ENCODE data around the gene EIF4G3. TPM values are rescaled to one million over a fixed set of nuclear protein-coding genes. Genes with fewer than 3 reads are reported as not detected.

Gene EIF4G3
- total RNA-seq, 1 experiment from 2014 or later = 87.6 TPM

DNA sequence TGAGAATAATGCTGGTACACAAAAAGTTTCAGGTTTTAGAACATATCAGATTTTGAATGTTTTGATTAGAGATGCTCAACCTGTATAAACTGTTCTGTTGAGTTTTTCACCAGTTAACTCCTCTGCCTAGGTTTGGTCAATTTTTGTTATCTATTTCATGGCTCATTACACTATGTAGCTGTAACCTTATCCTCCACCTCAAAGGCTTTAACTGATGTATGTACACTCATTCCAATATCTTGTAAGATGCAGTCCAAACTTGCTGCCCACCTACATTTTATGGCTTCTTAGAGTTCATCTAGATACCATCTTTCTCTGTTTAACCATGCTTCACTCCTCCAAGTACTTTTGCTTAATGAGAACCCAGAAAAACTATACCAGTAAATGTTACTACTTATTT, 107.8 kb downstream of the EIF4G3 start:
- Mint-ChIP-seq H3K9me3 (ENCODE audit: unreplicated experiment) (no peaks in the 10 kb centered on the region), H3K4me3 (ENCODE audit: unreplicated experiment) (no peak overlapping the region), H3K36me3 (ENCODE audit: insufficient read depth, unreplicated experiment) (peaks cover 11% of the 10 kb centered on the region), H3K27me3 (ENCODE audit: insufficient read depth, unreplicated experiment) (no peaks in the 10 kb centered on the region), H3K4me1 (ENCODE audit: insufficient read depth, unreplicated experiment) (no peaks in the 10 kb centered on the region), H3K27ac (ENCODE audit: low read depth, unreplicated experiment) (no peak overlapping the region)
- ChIA-PET POLR2A (interaction anchor here (0.6 to 1.2 kb wide), 2 partner anchors 19 to 182 kb away, joined by 3 read pairs; no protein-coding TSS in a partner anchor), CTCF (interaction anchor here (0.6 kb wide), 1 partner anchor 11 kb away, joined by 3 read pairs; no protein-coding TSS in a partner anchor)
- intact Hi-C loops (cut with micrococcal nuclease) = no loop called here
- TF ChIP-seq, protein P1, sequence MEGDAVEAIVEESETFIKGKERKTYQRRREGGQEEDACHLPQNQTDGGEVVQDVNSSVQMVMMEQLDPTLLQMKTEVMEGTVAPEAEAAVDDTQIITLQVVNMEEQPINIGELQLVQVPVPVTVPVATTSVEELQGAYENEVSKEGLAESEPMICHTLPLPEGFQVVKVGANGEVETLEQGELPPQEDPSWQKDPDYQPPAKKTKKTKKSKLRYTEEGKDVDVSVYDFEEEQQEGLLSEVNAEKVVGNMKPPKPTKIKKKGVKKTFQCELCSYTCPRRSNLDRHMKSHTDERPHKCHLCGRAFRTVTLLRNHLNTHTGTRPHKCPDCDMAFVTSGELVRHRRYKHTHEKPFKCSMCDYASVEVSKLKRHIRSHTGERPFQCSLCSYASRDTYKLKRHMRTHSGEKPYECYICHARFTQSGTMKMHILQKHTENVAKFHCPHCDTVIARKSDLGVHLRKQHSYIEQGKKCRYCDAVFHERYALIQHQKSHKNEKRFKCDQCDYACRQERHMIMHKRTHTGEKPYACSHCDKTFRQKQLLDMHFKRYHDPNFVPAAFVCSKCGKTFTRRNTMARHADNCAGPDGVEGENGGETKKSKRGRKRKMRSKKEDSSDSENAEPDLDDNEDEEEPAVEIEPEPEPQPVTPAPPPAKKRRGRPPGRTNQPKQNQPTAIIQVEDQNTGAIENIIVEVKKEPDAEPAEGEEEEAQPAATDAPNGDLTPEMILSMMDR (IDR thresholded peaks at IDR 0.05; ENCODE audit: unreplicated experiment) = no peak
- no peak for DNase-seq (ENCODE audit: unreplicated experiment)
- no TSS peak for BruUV-seq (replicated peaks)

DNA sequence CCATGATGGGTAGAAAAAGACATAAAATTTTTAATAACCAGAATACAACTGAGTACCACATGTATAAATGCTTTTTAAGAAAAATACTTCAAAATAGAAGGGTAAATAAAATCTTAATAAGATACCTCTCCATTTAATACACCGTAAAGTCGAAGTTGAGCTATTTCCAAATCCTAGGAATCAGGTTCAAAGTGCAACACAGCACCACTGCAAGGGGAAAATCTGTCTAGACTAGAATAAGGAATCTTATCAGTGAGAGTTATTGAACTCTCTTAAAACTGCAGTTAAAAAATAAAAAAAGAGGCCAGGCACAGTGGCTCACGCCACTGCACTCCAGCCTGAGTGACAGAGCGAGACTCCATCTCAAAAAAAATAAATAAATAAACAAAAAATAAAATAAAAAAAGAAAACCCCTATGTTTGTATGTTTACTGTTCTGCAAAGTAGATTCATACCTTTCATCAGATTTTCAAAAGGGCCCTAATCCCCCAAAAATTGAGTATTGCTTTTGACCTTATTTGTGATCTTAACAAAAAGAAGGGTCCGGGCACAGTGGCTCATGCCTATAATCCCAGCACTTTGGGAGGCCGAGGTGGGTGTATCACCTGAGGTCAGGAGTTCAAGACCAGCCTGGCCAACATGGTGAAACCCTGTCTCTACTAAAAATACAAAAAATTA, 109.0 kb downstream of the EIF4G3 start:
- Mint-ChIP-seq H3K4me1 (ENCODE audit: insufficient read depth, unreplicated experiment) (no peaks in the 10 kb centered on the region), H3K36me3 (ENCODE audit: insufficient read depth, unreplicated experiment) (peaks cover 11% of the 10 kb centered on the region), H3K9me3 (ENCODE audit: unreplicated experiment) (no peaks in the 10 kb centered on the region), H3K27me3 (ENCODE audit: insufficient read depth, unreplicated experiment) (no peaks in the 10 kb centered on the region), H3K4me3 (ENCODE audit: unreplicated experiment) (no peak overlapping the region), H3K27ac (ENCODE audit: low read depth, unreplicated experiment) (no peak overlapping the region)
- intact Hi-C loops (cut with micrococcal nuclease) = no loop called here
- ChIA-PET POLR2A (no interaction called here), CTCF (no interaction called here)
- no peak for DNase-seq (ENCODE audit: unreplicated experiment)
- TF ChIP-seq, protein P1 (IDR thresholded peaks at IDR 0.05; ENCODE audit: unreplicated experiment) = no peak
- no TSS peak for BruUV-seq (replicated peaks)

DNA sequence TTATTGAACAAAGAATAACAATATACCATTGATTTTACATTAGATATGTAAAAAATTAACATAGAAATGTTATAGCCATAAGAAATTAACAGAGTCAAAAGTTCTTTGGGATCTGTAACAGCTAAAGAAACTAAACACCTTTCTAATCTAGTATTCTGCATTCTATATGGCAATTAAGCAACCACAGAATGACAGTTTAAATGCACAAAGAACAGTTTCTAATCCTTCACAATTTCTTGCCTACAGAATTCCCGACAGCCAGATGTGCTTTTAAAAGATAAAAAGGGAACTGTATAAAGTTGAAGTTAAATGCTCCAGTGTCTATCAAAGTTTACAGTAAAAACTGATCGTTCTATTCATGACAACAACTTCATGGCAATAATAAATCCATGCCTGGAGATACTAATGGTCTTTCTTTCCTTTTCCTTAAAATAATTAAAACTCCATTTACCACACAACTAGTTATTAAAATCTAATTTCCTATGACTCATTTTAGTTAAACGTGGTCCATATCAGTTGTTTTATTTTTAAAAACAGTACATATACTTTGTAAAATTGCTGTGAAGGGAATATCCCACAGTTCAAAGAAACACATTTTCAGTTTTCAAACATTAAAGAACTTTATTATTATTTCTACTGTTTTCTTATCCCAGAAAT, 110.2 kb downstream of the EIF4G3 start:
- no TSS peak for BruUV-seq (replicated peaks)
- no peak for DNase-seq (ENCODE audit: unreplicated experiment)
- Mint-ChIP-seq H3K27ac (ENCODE audit: low read depth, unreplicated experiment) (no peak overlapping the region), H3K27me3 (ENCODE audit: insufficient read depth, unreplicated experiment) (no peaks in the 10 kb centered on the region), H3K36me3 (ENCODE audit: insufficient read depth, unreplicated experiment) (peaks cover 11% of the 10 kb centered on the region), H3K9me3 (ENCODE audit: unreplicated experiment) (no peaks in the 10 kb centered on the region), H3K4me1 (ENCODE audit: insufficient read depth, unreplicated experiment) (no peaks in the 10 kb centered on the region), H3K4me3 (ENCODE audit: unreplicated experiment) (no peak overlapping the region)
- ChIA-PET CTCF (no interaction called here), POLR2A (interaction anchor here (0.6 kb wide), 1 partner anchor 11 kb away, joined by 3 read pairs; no protein-coding TSS in a partner anchor)
- TF ChIP-seq, protein P1 (IDR thresholded peaks at IDR 0.05; ENCODE audit: unreplicated experiment) = no peak
- intact Hi-C loops (cut with micrococcal nuclease) = no loop called here

DNA sequence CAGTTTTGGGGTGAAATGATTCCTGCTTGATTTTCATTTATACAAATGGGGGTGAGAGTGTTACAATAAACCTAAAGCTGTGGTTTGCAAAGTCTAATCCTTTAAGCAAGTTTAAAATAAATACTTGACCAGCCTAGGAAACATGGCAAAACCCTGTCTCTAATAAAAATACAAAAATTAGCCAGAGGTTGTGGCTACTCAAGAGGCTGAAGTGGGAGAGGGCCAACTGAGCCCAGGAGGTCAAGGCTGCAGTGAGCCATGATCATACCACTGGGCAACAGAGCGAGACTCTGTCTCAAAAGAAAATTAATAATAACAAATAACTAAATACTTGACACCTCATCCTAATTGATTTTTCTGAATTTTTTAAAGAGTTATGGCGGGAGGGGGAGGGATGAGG, 110.8 kb downstream of the EIF4G3 start:
- intact Hi-C loops (cut with micrococcal nuclease) = no loop called here
- Mint-ChIP-seq H3K4me3 (ENCODE audit: unreplicated experiment) (no peak overlapping the region), H3K36me3 (ENCODE audit: insufficient read depth, unreplicated experiment) (peaks cover 11% of the 10 kb centered on the region), H3K9me3 (ENCODE audit: unreplicated experiment) (no peaks in the 10 kb centered on the region), H3K27ac (ENCODE audit: low read depth, unreplicated experiment) (no peak overlapping the region), H3K27me3 (ENCODE audit: insufficient read depth, unreplicated experiment) (no peaks in the 10 kb centered on the region), H3K4me1 (ENCODE audit: insufficient read depth, unreplicated experiment) (no peaks in the 10 kb centered on the region)
- TF ChIP-seq, protein P1 (IDR thresholded peaks at IDR 0.05; ENCODE audit: unreplicated experiment) = no peak
- DNase-seq (ENCODE audit: unreplicated experiment) = no peak
- POLR2A ChIA-PET = interaction anchor here (0.6 kb wide), 1 partner anchor 11 kb away, joined by 3 read pairs; no protein-coding TSS in a partner anchor
- BruUV-seq (replicated peaks) = no TSS peak
- CTCF ChIA-PET = no interaction called here

All from MCF 10A (cell line).